HG03354 (cell line): Measurements from ENCODE around the gene BCL7A.
A peak's percentile ranks its signal among the peaks of the same experiment; 100 is the strongest.
"Not testable (repeated sequence)": the region's sequence is repeated elsewhere in the genome, so short reads cannot be mapped to it uniquely, and the experiment has no call there.

ENCODE experiments used
- ATAC-seq: cut with Tn5 transposase; IDR thresholded peaks from one replicate; pipeline ENCODE4 v1.9.1; 2021; ENCODE audit warnings: mild to moderate bottlenecking; ENCODE audit not compliant: unreplicated experiment, poor library complexity, severe bottlenecking

Gene BCL7A

GRCh38 chr12:122021822-122022392 is at the start of gene BCL7A:
BCL7A (plus strand) TSS chr12:122021884; CDS start chr12:122022092, 208 bp downstream.
- peak; percentile 27 for ATAC-seq

GRCh38 chr12:121974026-121974985 is 47.4 kb upstream of the BCL7A start:
- ATAC-seq, result no peak

- no peak for ATAC-seq
Observed at GRCh38 chr12:121975021-121975420, 46.7 kb upstream of the BCL7A start.

- ATAC-seq, result no peak
Observed at GRCh38 chr12:121976950-121977349, 44.7 kb upstream of the BCL7A start.

- peak; percentile 60 for ATAC-seq
Observed at GRCh38 chr12:121980191-121980891, 41.3 kb upstream of the BCL7A start.

DNA sequence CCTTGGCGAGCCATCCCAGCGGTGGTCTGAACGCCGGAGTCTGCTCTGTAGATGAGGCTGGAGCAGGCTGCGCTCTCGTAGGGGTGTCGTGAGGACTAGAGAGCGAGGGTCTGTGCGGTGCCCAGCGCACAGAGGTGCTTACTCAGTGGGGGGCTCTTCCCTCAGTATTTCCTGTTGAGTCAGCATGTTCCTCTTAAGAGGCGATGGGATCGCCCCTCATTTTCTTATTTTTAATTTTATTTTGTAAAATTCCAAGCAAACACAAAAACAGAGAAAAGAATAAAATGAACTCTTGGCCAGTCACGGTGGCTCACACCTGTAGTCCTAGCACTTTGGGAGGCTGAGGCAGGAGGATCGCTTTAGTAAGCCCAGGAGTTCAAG is 40.8 kb upstream of the BCL7A start:
- no peak for ATAC-seq

DNA sequence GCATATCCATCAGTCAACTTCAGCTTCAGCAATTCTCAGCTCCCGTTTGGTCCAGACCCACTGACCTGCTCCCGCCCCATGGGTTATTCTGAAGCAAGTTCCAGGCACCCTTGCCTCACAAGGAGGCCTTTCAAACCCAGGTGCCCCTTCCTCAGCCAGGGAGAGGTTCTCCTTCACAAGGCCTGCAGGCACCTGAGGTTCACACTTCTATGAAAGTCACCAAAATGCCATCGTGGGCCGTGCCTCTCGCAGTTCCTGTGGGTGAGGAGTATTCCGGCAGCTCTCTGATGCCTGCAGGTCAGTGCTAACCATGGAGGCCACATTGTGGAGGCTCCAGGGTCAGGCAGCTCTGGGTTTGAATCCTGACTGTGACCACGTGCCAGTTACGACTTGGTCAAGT is 40.2 kb upstream of the BCL7A start:
- ATAC-seq, result no peak

- ATAC-seq, result no peak
Observed at GRCh38 chr12:121982950-121983349, 38.7 kb upstream of the BCL7A start.

- no peak for ATAC-seq
Observed at GRCh38 chr12:121983536-121984210, 38.0 kb upstream of the BCL7A start.

- ATAC-seq, result no peak
Observed at GRCh38 chr12:121986489-121987245, 35.0 kb upstream of the BCL7A start.

DNA sequence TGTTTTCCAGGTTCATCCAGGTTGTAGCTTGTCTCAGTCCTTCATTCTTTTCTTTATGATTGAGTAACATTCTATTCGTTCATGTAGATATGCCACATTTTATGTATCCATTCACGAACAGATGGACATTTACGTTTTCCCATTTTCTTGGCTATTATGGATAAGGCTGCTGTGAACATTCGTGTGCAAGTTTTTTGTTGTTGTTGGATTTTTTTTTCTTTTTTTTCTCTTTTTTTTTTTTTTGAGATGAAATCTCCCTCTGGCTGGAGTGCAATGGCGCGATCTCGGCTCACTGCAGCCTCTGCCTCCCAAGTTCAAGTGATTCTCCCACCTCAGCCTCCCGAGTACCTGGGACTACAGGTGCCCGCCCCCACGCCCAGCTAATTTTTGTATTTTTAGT is 33.2 kb upstream of the BCL7A start:
- not testable (repeated sequence) for ATAC-seq

- no peak for ATAC-seq
Observed at GRCh38 chr12:121989276-121990113, 32.2 kb upstream of the BCL7A start.

DNA sequence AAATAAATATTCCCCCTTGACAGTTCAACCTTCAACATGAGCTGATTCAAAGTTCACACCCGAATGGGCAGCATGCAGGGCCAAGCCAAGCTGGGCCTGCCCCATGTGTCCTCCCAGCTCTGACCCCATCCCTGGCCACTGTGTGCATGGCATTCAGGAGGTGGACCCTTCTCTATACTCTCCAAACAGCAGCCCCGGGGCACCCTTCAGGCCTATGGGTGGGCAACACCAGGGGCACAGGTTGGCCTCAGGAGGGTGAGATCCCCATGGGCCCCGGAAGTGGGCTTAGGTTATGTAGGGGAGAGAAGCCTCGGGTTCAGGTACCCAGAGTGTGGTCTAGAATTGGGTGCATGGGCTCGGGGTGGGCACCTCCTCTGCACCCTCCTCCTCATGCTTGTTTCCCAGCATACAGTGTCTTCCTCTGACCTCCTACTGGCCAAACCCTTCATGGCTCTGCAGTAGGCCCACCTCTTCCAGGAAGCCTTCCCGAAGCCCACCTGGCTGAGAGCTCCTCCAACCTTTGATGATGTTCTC is 31.5 kb upstream of the BCL7A start:
- ATAC-seq, result no peak

GRCh38 chr12:121990692-121991603 is 30.7 kb upstream of the BCL7A start:
- ATAC-seq, result peak; percentile 83

GRCh38 chr12:121992059-121992879 is 29.4 kb upstream of the BCL7A start:
- ATAC-seq, result peak; percentile 75
